OCI-LY3 (cell line): ENCODE results near the gene HOPX.
A peak's percentile ranks its signal among the peaks of the same experiment; 100 is the strongest.

Experiments used
- H2AFZ ChIP-seq: fragments of 200-600, 300-600 bp; shearing (Covaris generic); 2 replicates; pipeline ENCODE4 v1.6.0; 2014; ENCODE audit warnings: antibody characterized with exemption, low read depth, low read length
- H3K27ac ChIP-seq: fragments of 200-600, 300-600 bp; sonication (generic); 2 replicates; pipeline ENCODE4 v1.5.1; 2014; ENCODE audit warnings: mild to moderate bottlenecking, low read length, moderate library complexity, mixed read lengths
- H3K27me3 ChIP-seq: fragments of 200-600, 300-600 bp; sonication (generic); 2 replicates; pipeline ENCODE4 v1.6.1; 2014; ENCODE audit warnings: low read depth, low read length, mixed read lengths
- H3K36me3 ChIP-seq: fragments of 200-600, 300-600 bp; sonication (generic); replicated peaks from 2 replicates; pipeline ENCODE3; 2014; ENCODE audit warnings: low read depth, low read length, mixed read lengths
- H3K4me1 ChIP-seq: fragments of 300-600, 200-600 bp; sonication (generic); 2 replicates; pipeline ENCODE4 v1.6.1; 2014; ENCODE audit warnings: low read length, mixed read lengths
- H3K4me2 ChIP-seq: fragments of 200-600, 300-600 bp; sonication (generic); 2 replicates; pipeline ENCODE4 v1.6.1; 2014; ENCODE audit warnings: low read length, mixed read lengths
- H3K4me3 ChIP-seq: fragments of 300-600, 200-600 bp; sonication (generic); 2 replicates; pipeline ENCODE4 v1.5.1; 2014; ENCODE audit warnings: antibody characterized with exemption, mild to moderate bottlenecking, low read length, moderate library complexity
- H3K79me2 ChIP-seq: fragments of 300-600, 200-600 bp; shearing (Covaris generic); 2 replicates; pipeline ENCODE4 v1.6.1; 2014; ENCODE audit warnings: mild to moderate bottlenecking, low read length, mixed read lengths
- H3K9ac ChIP-seq: fragments of 300-600, 200-600 bp; shearing (Covaris generic); 2 replicates; pipeline ENCODE4 v1.6.0; 2014; ENCODE audit warnings: mild to moderate bottlenecking, low read length, moderate library complexity
- H3K9me3 ChIP-seq: fragments of 200-600, 300-600 bp; shearing (Covaris generic); 2 replicates; pipeline ENCODE4 v1.6.1; 2014; ENCODE audit warnings: low read length, mixed read lengths; ENCODE audit not compliant: insufficient read depth
- H4K20me1 ChIP-seq: fragments of 200-600, 300-600 bp; sonication (generic); 2 replicates; pipeline ENCODE4 v1.6.1; 2016; ENCODE audit warnings: low read length, mixed read lengths; ENCODE audit not compliant: insufficient read depth
- CTCF ChIP-seq: fragments of 200-600, 300-600 bp; sonication (generic); IDR thresholded peaks from 2 replicates; pipeline ENCODE4 v1.5.1; 2014; ENCODE audit warnings: antibody characterized with exemption, low read length, low read depth
- EZH2phosphoT487 ChIP-seq: fragments of 200-600 bp; shearing (Covaris generic); IDR thresholded peaks from 2 replicates; pipeline ENCODE4 v1.6.1; 2018; ENCODE audit warnings: antibody characterized with exemption, mixed run types, low read depth

The HOPX gene

GRCh38 chr4:56619816-56620215, 61.3 kb downstream of the HOPX start:
- Histone ChIP-seq H4K20me1 (no peaks in the 10 kb centered on the region), H3K27ac (no peak overlapping the region), H3K9ac (no peak overlapping the region), H3K4me3 (no peak overlapping the region), H2AFZ (no peak overlapping the region), H3K4me1 (peaks cover 15% of the 10 kb centered on the region), H3K27me3 (peaks cover 10% of the 10 kb centered on the region; the same call in 1 of the 2 replicates), H3K9me3 (no peaks in the 10 kb centered on the region), H3K4me2 (peak overlapping the region; percentile 45), H3K79me2 (no peaks in the 10 kb centered on the region), H3K36me3 (no peaks in the 10 kb centered on the region)
- no peak for TF ChIP-seq EZH2phosphoT487
- TF ChIP-seq CTCF = no peak

- peak overlapping the region; percentile 3; the same call in 1 of the 2 replicates for H3K4me3 ChIP-seq
- peaks cover 15% of the 10 kb centered on the region for H3K4me1 ChIP-seq
- H3K27ac ChIP-seq = no peak overlapping the region
- no peaks in the 10 kb centered on the region for H4K20me1 ChIP-seq
- TF ChIP-seq EZH2phosphoT487 (no peak), CTCF (no peak)
- H3K9ac ChIP-seq = no peak overlapping the region
- 0 out of 2 replicates have a peak overlapping the region, but pooled peaks have one; percentile 22 for H2AFZ ChIP-seq
- H3K36me3 ChIP-seq = no peaks in the 10 kb centered on the region
- peak overlapping the region; percentile 45 for H3K4me2 ChIP-seq
- peaks cover 10% of the 10 kb centered on the region; the same call in 1 of the 2 replicates for H3K27me3 ChIP-seq
- H3K9me3 ChIP-seq = no peaks in the 10 kb centered on the region
- no peaks in the 10 kb centered on the region for H3K79me2 ChIP-seq
Observed at GRCh38 chr4:56619160-56619559, 61.9 kb downstream of the HOPX start.

- H3K9me3 ChIP-seq = no peaks in the 10 kb centered on the region
- H2AFZ ChIP-seq = no peak overlapping the region
- H3K4me2 ChIP-seq = 0 out of 2 replicates have a peak overlapping the region, but pooled peaks have one; percentile 10
Observed at GRCh38 chr4:56618734-56619133, 62.4 kb downstream of the HOPX start.

More at GRCh38 chr4:56618734-56619133, 62.4 kb downstream of the HOPX start:
- H4K20me1 ChIP-seq = no peaks in the 10 kb centered on the region
- peaks cover 15% of the 10 kb centered on the region for H3K4me1 ChIP-seq
- TF ChIP-seq CTCF (no peak), EZH2phosphoT487 (no peak)
- no peak overlapping the region for H3K27ac ChIP-seq
- H3K9ac ChIP-seq = no peak overlapping the region
- H3K4me3 ChIP-seq = no peak overlapping the region
- H3K36me3 ChIP-seq = no peaks in the 10 kb centered on the region
- peaks cover 10% of the 10 kb centered on the region; the same call in 1 of the 2 replicates for H3K27me3 ChIP-seq
- H3K79me2 ChIP-seq = no peaks in the 10 kb centered on the region
